HG03060 (cell line): ENCODE measurements around the gene MYL7.
"Not testable (repeated sequence)": the region's sequence is repeated elsewhere in the genome, so short reads cannot be mapped to it uniquely, and the experiment has no call there.

Experiments
- ATAC-seq: cut with Tn5 transposase; IDR thresholded peaks from one replicate; pipeline ENCODE4 v1.9.1; 2021; ENCODE audit warnings: low read depth, moderate number of reproducible peaks; ENCODE audit not compliant: unreplicated experiment

MYL7 gene

GRCh38 chr7:44172352-44172751 lies 31.2 kb upstream of the MYL7 start:
- no peak for ATAC-seq

- not testable (repeated sequence) for ATAC-seq
These were observed 30.8 kb upstream of the MYL7 start for GRCh38 chr7:44171901-44172300.

- no peak for ATAC-seq
These were observed 26.8 kb upstream of the MYL7 start for GRCh38 chr7:44167920-44168319.

DNA sequence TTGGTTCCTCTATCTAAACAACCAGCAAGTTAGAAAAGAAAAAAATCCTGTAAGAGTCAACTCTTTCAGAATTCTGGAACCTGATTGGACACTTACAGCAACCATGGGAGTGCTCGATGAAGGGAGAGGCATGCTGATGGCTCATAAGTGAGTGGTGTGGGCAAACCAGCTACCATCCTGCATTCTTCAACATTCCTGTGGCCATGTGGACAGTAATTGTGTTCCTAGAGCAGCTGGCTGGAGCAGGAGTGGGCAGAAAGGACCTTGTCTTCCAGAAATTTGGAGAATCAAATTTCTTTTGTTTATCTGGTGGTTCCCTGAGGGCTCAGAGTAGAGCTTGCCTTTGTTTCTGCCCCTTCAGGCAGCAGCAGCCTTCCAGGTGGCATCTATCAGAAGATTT lies 22.5 kb upstream of the MYL7 start:
- ATAC-seq, result no peak

- no peak for ATAC-seq
These were observed 21.8 kb upstream of the MYL7 start for GRCh38 chr7:44162785-44163395.

- ATAC-seq, result no peak
These were observed 21.0 kb upstream of the MYL7 start for GRCh38 chr7:44162179-44162578.

DNA sequence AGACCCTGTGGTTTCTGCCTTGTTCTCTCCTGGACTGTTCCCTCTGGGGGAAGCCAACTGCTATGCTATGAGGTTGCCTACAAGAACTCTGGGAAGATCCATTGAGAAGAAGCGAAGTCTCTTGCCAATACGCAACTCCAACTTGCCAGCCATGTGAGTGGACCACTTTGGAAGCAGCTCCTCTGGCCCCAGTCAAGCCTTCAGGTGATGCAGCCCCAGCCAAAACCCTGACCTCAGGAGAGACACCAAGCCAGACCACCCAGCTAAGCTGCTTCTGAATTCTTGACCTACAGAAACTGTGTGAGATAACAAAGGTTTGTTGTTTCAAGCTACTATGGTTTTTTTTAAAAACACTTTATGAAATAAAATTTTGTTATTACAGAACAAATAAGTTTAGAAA lies 20.2 kb upstream of the MYL7 start:
- no peak for ATAC-seq

DNA sequence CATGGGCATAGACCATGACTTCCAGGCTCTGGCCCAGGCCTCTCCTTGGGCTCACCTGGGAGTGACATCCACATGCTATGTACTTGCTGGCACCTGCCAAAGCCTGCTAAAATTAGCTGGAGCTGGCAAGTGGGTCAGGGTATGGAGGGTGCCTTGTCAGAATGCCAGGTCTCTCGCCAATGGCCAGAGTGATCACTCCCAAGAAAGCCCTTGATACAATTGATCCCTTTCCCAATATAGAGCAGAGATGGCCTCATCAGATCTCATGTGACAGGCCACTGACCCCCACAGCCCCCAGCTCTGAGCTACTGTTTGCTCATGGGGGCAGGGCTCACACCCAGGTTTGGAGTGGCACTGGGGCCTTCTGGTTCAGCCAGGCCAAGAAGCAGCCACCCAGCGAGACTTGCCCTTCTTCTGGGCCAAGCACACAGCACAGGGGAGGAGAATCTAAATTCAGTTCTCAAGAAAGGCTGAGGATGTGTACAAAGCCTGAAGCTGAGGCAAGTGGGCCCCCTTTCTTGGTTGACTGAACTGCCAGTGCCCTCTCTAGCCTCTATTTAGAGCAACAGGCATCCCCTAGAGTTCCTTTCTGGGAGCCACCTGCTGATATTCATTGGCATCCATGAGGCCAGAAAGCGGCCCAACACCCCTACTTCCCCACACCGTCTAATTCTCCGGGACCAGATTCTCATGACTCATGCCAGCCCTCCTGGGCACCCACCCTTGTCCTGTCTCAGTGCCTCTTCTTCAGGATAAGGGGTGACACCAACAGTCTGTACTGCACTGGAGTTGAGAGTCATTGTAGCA lies 18.9 kb upstream of the MYL7 start:
- ATAC-seq, result no peak

DNA sequence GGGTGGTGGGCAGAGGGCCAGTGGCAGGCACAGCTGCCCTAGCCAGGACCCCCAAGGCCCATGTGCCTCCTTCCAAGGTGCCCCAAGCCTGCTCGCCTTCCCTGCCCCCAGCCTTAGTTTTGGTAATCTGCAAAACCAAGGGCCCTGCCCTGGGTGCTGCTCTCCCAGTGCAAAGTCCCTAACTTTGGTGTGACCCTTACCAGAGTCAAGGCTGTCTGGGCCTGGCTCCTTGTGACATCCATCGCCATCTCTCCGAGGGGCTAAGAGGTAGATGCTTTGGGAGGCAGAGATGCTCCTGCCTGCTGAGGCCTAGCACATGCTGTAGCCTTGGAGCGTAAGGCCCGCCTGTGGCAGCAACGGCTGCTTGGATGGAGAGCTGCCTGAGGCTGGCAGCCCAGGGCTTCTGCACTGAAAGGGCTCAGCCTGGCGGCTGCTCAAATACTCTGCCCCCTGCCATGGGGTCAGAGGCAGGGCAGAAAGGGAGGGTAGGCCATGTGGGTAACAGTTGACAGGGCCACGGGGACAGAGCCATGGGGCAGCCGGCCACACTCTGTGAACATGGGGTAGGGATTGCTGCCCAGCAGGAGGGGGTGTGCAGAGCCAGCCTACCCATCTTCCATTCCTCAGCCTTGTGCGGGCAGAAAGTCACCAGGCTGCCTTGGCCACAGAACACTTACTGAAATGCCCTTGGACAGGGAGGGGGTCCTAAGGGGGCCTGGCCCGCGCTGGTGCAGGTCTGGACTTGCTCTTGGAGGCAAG lies 17.9 kb upstream of the MYL7 start:
- ATAC-seq, result no peak

DNA sequence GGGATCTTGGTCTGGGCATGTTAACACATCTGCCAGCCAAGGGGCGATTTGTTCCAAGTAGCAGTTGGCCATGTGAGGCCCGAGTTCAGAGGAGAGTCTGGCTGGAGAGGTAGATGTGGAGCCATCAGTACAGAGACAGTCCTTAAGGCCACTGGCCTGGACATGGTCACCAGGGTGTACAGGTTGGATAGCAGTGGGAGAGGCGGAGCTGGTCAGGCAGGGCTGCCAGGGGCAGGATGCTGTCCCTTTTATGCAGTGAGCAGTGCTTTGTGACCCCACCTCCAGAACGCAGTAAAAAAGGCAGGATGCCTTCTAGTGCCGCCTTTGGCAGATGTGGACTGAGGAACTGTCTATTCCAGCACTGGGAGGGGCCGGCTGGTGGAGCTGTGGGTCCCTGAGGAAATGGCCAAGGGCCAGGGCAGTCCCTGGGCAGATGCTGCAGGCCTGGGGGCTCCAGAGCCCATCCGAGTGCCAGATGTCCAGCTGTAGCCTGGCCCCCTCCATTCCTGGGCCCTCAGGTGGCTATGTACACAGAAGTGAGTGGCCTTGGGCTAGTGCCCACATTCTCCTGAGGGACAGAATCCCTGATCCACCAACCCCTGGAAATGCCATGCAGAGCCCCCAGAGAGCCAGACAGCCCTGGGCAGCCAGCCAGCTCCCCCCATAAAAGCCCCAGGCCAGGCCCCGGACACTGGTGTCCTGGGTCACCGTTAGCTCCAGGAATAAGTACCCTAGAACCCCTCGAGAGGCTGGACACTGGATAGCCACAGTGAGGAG lies 17.2 kb upstream of the MYL7 start:
- no peak for ATAC-seq

GRCh38 chr7:44157116-44158080 lies 16.3 kb upstream of the MYL7 start:
- no peak for ATAC-seq

DNA sequence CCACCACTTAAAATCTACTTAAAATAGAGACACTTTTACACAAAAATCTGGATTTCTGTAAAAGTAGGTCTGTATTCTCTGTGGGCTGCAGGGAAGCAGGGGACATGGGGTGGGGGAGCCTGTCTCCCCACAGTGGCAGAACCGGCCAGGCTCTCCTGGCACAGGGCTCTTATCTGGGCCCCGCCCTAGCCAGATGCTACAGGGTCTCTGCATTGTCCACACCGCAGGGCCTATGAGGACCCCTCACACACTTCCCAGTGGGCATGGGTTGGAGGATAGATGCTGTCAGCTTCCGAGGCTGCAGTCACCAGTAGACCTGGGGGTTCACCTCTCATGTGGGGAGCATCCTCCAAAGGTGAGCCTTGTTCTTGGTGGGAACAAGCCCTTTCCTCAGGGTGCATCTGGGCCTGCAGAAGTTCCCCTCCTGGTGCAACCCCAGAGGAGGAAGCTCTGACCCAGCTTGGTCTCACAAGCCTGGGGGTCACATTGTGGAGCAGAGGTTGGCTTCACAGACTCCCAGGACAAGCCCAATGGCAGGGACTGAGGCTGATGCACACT lies 15.4 kb upstream of the MYL7 start:
- ATAC-seq, result no peak

GRCh38 chr7:44155191-44156185 lies 14.4 kb upstream of the MYL7 start:
- no peak for ATAC-seq

- no peak for ATAC-seq
These were observed 13.6 kb upstream of the MYL7 start for GRCh38 chr7:44154703-44155102.

DNA sequence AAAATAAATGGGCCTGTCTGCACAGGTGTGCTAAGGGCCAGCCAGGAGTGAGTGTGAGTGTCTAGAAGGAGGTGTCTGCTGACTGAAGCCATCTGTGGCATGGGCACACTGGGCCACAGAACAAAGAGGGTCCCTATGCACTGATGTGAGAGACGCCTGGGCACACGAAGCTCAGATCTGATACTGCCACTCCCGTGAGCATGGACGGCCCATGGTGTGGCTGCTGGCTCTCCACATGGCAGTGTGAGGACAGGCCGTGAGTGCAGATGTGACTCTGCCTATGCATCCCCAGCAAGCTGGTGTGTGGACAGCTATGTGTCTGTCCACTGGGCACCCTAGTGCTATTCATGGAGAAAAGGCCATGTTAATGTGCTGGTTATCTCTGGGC lies 12.8 kb upstream of the MYL7 start:
- ATAC-seq, result no peak

- ATAC-seq, result no peak
These were observed 12.1 kb upstream of the MYL7 start for GRCh38 chr7:44152971-44153947.

- ATAC-seq, result no peak
These were observed 10.8 kb upstream of the MYL7 start for GRCh38 chr7:44151956-44152355.
